GM12875 (cell line): ENCODE data around the gene ZNF428.

Experiments used
- H3K4me3 ChIP-seq: one replicate; pipeline ENCODE4 v1.5.1; 2011; ENCODE audit warnings: low read depth, low read length, control low read depth
- CTCF ChIP-seq: IDR thresholded peaks from 2 replicates; pipeline ENCODE4 v1.5.1; 2011; ENCODE audit warnings: low read depth, mild to moderate bottlenecking, control low read depth, inconsistent platforms, low read length, moderate library complexity, borderline replicate concordance; ENCODE audit not compliant: insufficient read depth

The ZNF428 gene

GRCh38 chr19:43575955-43576878, 43.2 kb downstream of the ZNF428 start:
- no peak for TF ChIP-seq CTCF
- peak overlapping the region; percentile 43 for H3K4me3 ChIP-seq

GRCh38 chr19:43575156-43575950, 44.1 kb downstream of the ZNF428 start, which contains the start of the genes PINLYP and XRCC1:
Gene PINLYP (plus strand): TSS chr19:43575801. CDS start chr19:43577192, 1,391 bp downstream.
Gene XRCC1 (minus strand): TSS chr19:43575527. CDS start chr19:43575458, 69 bp downstream.
- peak within 1 kb of the TSS; percentile 77 for H3K4me3 ChIP-seq
- no peak for TF ChIP-seq CTCF

GRCh38 chr19:43574424-43575155, 44.8 kb downstream of the ZNF428 start:
- peak overlapping the region; percentile 77 for H3K4me3 ChIP-seq
- no peak for TF ChIP-seq CTCF

- no peak for TF ChIP-seq CTCF
- H3K4me3 ChIP-seq = no peak overlapping the region
Observed at GRCh38 chr19:43572171-43572588, 47.2 kb downstream of the ZNF428 start.

GRCh38 chr19:43570174-43570791, 49.1 kb downstream of the ZNF428 start:
- no peak overlapping the region for H3K4me3 ChIP-seq
- TF ChIP-seq CTCF = no peak

- no peak overlapping the region for H3K4me3 ChIP-seq
- no peak for TF ChIP-seq CTCF
Observed at GRCh38 chr19:43569657-43570056, 49.8 kb downstream of the ZNF428 start.
